Mesenchymal stem cell (in vitro differentiated cells and primary cell): ENCODE results near the gene C1QTNF2.

ENCODE experiments used
- DNase-seq: peaks from one replicate; pipeline ENCODE4 v3.0.0-alpha.2; 2013
- H2AFZ ChIP-seq: one replicate; pipeline ENCODE4 v1.6.1; 2013; ENCODE audit warnings: low read depth, mild to moderate bottlenecking, control low read depth, inconsistent platforms, low read length, moderate library complexity
- H2AK5ac ChIP-seq: 2 replicates; pipeline ENCODE4 v1.6.1; 2013; ENCODE audit warnings: low read length, moderate library complexity, mild to moderate bottlenecking, inconsistent platforms; ENCODE audit not compliant: severe bottlenecking
- H2BK120ac ChIP-seq: one replicate; pipeline ENCODE4 v1.6.1; 2013; ENCODE audit warnings: low read depth, mild to moderate bottlenecking, inconsistent platforms, low read length, moderate library complexity
- H2BK12ac ChIP-seq, 2 experiments: one replicate each; pipeline ENCODE4 v1.6.1; 2013; ENCODE audit warnings: inconsistent platforms in 2 of 2, low read length in 2 of 2, mild to moderate bottlenecking in 2 of 2, moderate library complexity in 2 of 2, control low read depth in 1 of 2
- H2BK15ac ChIP-seq: one replicate; pipeline ENCODE4 v1.6.1; 2013; ENCODE audit warnings: mild to moderate bottlenecking, low read depth, inconsistent platforms; ENCODE audit not compliant: poor library complexity, severe bottlenecking
- H2BK5ac ChIP-seq: 2 replicates; pipeline ENCODE4 v1.6.1; 2013; ENCODE audit warnings: low read depth, mild to moderate bottlenecking, low read length, control low read depth, inconsistent platforms; ENCODE audit not compliant: poor library complexity, severe bottlenecking
- H3K14ac ChIP-seq, 2 experiments: one replicate each; pipeline ENCODE4 v1.6.1; 2013; ENCODE audit warnings: inconsistent platforms in 2 of 2, low read length in 2 of 2, control low read depth in 1 of 2, mild to moderate bottlenecking in 1 of 2, moderate library complexity in 1 of 2
- H3K18ac ChIP-seq, 2 experiments: one replicate each; pipeline ENCODE4 v1.6.1; 2013; ENCODE audit warnings: inconsistent platforms in 2 of 2, low read length in 2 of 2, control low read depth in 1 of 2, low read depth in 1 of 2, mild to moderate bottlenecking in 1 of 2
- H3K23ac ChIP-seq, 2 experiments: one replicate each; pipeline ENCODE4 v1.6.1; 2013; ENCODE audit warnings: inconsistent platforms in 2 of 2, low read length in 2 of 2, mild to moderate bottlenecking in 2 of 2, moderate library complexity in 2 of 2, control low read depth in 1 of 2
- H3K27ac ChIP-seq: 2 replicates; pipeline ENCODE4 v1.5.1; 2013; ENCODE audit warnings: mild to moderate bottlenecking, moderate library complexity, low read length, control low read depth, inconsistent platforms; ENCODE audit not compliant: poor library complexity, severe bottlenecking
- H3K27me3 ChIP-seq, 2 experiments: 2 replicates each; pipeline versions ENCODE4 v1.6.1 to v1.7.0; 2013; ENCODE audit warnings: low read length in 2 of 2, mild to moderate bottlenecking in 2 of 2, moderate library complexity in 2 of 2, control low read depth in 1 of 2, inconsistent platforms in 1 of 2; ENCODE audit not compliant: control insufficient read depth in 1 of 2, insufficient read depth in 1 of 2
- H3K36me3 ChIP-seq, 2 experiments: 2 replicates each; pipeline versions ENCODE4 v1.6.1 to v1.7.0; 2013; ENCODE audit warnings: low read length in 2 of 2, control low read depth in 1 of 2, inconsistent platforms in 1 of 2, low read depth in 1 of 2, mild to moderate bottlenecking in 1 of 2; ENCODE audit not compliant: insufficient read depth in 2 of 2, control insufficient read depth in 1 of 2
- H3K4ac ChIP-seq, 2 experiments: one replicate each; pipeline ENCODE4 v1.6.1; 2013; ENCODE audit warnings: inconsistent platforms in 2 of 2, low read length in 2 of 2, mild to moderate bottlenecking in 2 of 2, moderate library complexity in 2 of 2, control low read depth in 1 of 2, low read depth in 1 of 2
- H3K4me1 ChIP-seq: 2 replicates; pipeline ENCODE4 v1.6.1; 2013; ENCODE audit warnings: low read depth, low read length, control low read depth; ENCODE audit not compliant: control insufficient read depth, insufficient read depth
- H3K4me2 ChIP-seq: 2 replicates; pipeline ENCODE4 v1.6.1; 2013; ENCODE audit warnings: low read length, mild to moderate bottlenecking, inconsistent platforms; ENCODE audit not compliant: poor library complexity, severe bottlenecking
- H3K4me3 ChIP-seq, 2 experiments: 2 replicates each; pipeline versions ENCODE4 v1.5.1 to v1.7.0; 2013; ENCODE audit warnings: low read length in 2 of 2, mild to moderate bottlenecking in 2 of 2, control low read depth in 1 of 2, low read depth in 1 of 2; ENCODE audit not compliant: insufficient read depth in 1 of 2
- H3K79me1 ChIP-seq: replicated peaks from 2 replicates; pipeline ENCODE4 v1.6.1; 2013; ENCODE audit warnings: mild to moderate bottlenecking, control low read depth, low read length, inconsistent platforms; ENCODE audit not compliant: poor library complexity, severe bottlenecking
- H3K9ac ChIP-seq: 2 replicates; pipeline ENCODE4 v1.7.0; 2013; ENCODE audit warnings: mild to moderate bottlenecking, low read length, moderate library complexity
- H3K9me3 ChIP-seq: 2 replicates; pipeline ENCODE4 v1.7.0; 2013; ENCODE audit warnings: mild to moderate bottlenecking, low read length; ENCODE audit not compliant: control insufficient read depth
- H4K8ac ChIP-seq: one replicate; pipeline ENCODE4 v1.6.1; 2013; ENCODE audit warnings: inconsistent platforms, mild to moderate bottlenecking, low read length, moderate library complexity
- H4K91ac ChIP-seq: one replicate; pipeline ENCODE4 v1.6.1; 2013; ENCODE audit warnings: mild to moderate bottlenecking, low read length, inconsistent platforms
- WGBS: methylation state at CpG from one replicate; pipeline ENCODE4 v1.1.7; 2013; ENCODE audit warnings: mixed read lengths; 5-methylcytosine and 5-hydroxymethylcytosine counted together

C1QTNF2 gene

DNA sequence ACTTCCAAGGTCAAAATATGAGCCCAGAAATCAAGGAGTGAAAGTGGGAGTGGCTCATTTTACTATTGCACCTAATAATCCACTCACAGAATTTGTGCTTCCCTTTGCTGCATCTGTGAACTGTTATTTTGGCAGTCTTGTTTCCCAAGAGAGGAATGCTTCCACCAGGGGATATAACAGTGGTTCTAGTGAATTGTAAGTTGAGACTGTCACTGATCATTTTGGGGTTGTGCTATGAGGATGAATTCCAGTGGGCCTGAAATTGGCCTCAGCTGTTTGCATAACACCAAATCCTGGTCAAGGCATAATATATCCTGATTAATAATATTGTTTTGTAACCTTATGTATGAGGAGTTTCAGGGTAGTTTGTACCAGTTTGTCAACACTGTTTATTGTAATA, 15.1 kb upstream of the C1QTNF2 start:
- Histone ChIP-seq H3K9me3 (peaks cover 16% of the 10 kb centered on the region), H3K4me2 (no peak overlapping the region), H2AK5ac (no peak overlapping the region), H2BK5ac (no peak overlapping the region), H3K4me3 (no peak overlapping the region), H3K9ac (no peak overlapping the region), H3K36me3 (no peaks in the 10 kb centered on the region), H3K14ac (no peak overlapping the region), H3K79me1 (no peaks in the 10 kb centered on the region), H3K27ac (no peak overlapping the region), H3K27me3 (peaks cover 0 to 8% of the 10 kb centered on the region in 2 experiments), H3K4me1 (no peaks in the 10 kb centered on the region), H2AFZ (no peak overlapping the region), H3K23ac (no peak overlapping the region), H2BK120ac (no peak overlapping the region), H2BK15ac (no peak overlapping the region), H4K91ac (no peak overlapping the region), H4K8ac (no peak overlapping the region), H3K18ac (no peak overlapping the region), H2BK12ac (no peak overlapping the region), H3K4ac (no peak overlapping the region)
- DNase-seq: no peak

DNA sequence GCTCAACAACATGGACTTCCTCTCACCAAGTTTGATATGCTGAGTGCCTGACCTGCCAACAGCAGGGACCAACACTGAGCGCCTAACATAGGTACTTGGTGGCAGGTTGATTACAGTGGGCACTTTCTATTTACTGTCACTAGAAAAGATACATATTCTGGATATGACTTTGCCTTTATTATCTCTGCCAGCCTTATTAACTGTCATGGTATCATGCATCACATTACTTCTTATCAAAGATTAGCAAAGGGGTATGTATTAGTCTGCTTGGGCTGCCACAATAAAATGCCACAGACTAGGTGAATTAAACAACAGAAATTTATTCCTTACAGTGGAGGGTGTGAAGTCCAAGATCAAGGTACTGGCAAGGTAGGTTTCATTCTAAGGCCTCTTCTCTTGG, 14.3 kb upstream of the C1QTNF2 start:
- 100% methylated on average over 1 of the region's 1 CpG for WGBS
- no peak overlapping the region for H2BK5ac ChIP-seq

DNA sequence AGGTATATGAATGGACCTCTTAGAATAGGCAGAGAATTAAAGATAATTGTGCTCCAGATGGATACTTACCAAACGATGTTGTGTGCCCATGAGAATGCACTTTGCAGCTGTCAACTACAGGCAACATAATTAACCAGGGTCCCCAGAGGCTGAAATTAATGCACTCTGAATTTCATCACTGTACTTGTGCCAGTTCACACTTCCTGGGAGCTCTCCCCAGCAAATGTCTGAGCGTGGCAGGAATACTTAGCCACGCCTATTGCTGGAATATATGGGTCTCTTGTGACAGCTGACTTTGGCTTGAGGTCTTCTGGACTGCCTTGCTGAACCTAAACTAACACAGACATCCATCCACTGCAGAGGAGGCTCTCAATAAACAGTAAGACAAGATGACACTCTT, 11.9 kb upstream of the C1QTNF2 start:
- Histone ChIP-seq H3K4me1 (no peaks in the 10 kb centered on the region), H3K18ac (no peak overlapping the region), H2BK120ac (no peak overlapping the region), H3K9me3 (peaks cover 8% of the 10 kb centered on the region), H3K4me3 (no peak overlapping the region), H3K79me1 (no peaks in the 10 kb centered on the region), H3K27me3 (peaks cover 0 to 12% of the 10 kb centered on the region in 2 experiments), H2BK5ac (no peak overlapping the region), H3K4ac (no peak overlapping the region), H4K91ac (no peak overlapping the region), H4K8ac (no peak overlapping the region), H2BK15ac (no peak overlapping the region), H3K9ac (no peak overlapping the region), H3K23ac (no peak overlapping the region), H2AFZ (no peak overlapping the region), H3K14ac (no peak overlapping the region), H3K27ac (no peak overlapping the region), H3K4me2 (no peak overlapping the region), H3K36me3 (no peaks in the 10 kb centered on the region), H2BK12ac (no peak overlapping the region), H2AK5ac (no peak overlapping the region)
- no peak for DNase-seq
- 62% methylated on average over 3 of the region's 3 CpGs for WGBS

More for the DNA sequence above, 14.3 kb upstream of the C1QTNF2 start:
- Histone ChIP-seq H3K27ac (no peak overlapping the region), H3K4ac (no peak overlapping the region), H2BK15ac (no peak overlapping the region), H3K14ac (no peak overlapping the region), H2BK12ac (no peak overlapping the region), H4K8ac (no peak overlapping the region), H2AFZ (no peak overlapping the region), H3K18ac (no peak overlapping the region), H4K91ac (no peak overlapping the region), H3K27me3 (peaks cover 0 to 9% of the 10 kb centered on the region in 2 experiments), H3K9me3 (peaks cover 16% of the 10 kb centered on the region), H2BK120ac (no peak overlapping the region), H3K4me3 (no peak overlapping the region), H3K4me1 (no peaks in the 10 kb centered on the region), H3K36me3 (no peaks in the 10 kb centered on the region), H3K9ac (no peak overlapping the region), H3K79me1 (no peaks in the 10 kb centered on the region), H2AK5ac (no peak overlapping the region), H3K4me2 (no peak overlapping the region), H3K23ac (no peak overlapping the region)
- DNase-seq: no peak

DNA sequence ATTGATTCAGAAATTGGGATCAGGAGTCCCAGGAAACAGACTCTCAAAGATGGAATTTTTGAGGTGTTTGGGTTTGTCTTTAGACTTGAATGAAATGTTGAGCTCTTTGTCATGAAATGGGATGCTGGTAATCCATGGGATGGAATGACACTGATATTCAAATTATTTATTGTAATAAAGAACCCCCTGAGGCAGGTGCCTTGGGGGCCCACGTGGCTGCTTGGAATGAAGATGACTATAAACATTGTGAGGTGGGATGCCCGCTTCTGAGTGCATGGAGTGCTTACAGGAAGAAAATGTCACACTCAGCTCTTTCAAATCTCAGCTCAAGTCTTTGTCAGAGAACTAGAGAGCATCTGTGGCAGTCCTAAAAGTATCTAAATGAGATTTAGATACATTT, 9.6 kb upstream of the C1QTNF2 start:
- 50% methylated on average over 1 of the region's 2 CpGs for WGBS

More for the DNA sequence above, 9.6 kb upstream of the C1QTNF2 start:
- DNase-seq: no peak
- Histone ChIP-seq H3K27me3 (peaks cover 7 to 12% of the 10 kb centered on the region in 2 experiments), H4K8ac (no peak overlapping the region), H3K14ac (no peak overlapping the region), H3K4ac (no peak overlapping the region), H3K36me3 (no peaks in the 10 kb centered on the region), H3K79me1 (no peaks in the 10 kb centered on the region), H3K9me3 (no peaks in the 10 kb centered on the region), H2BK5ac (no peak overlapping the region), H3K27ac (no peak overlapping the region), H3K4me1 (no peaks in the 10 kb centered on the region), H2AFZ (no peak overlapping the region), H4K91ac (no peak overlapping the region), H2BK12ac (no peak overlapping the region), H3K4me3 (no peak overlapping the region), H2AK5ac (no peak overlapping the region), H2BK15ac (no peak overlapping the region), H3K4me2 (no peak overlapping the region), H3K18ac (no peak overlapping the region), H3K9ac (no peak overlapping the region), H3K23ac (no peak overlapping the region), H2BK120ac (no peak overlapping the region)
